GM19238 (cell line): ENCODE measurements around the gene ACTN4.

Experiments used
- DNase-seq: peaks from one replicate; pipeline ENCODE4 v3.0.0; 2011; ENCODE audit warnings: low spot score; ENCODE audit not compliant: insufficient read length

Gene ACTN4

DNA sequence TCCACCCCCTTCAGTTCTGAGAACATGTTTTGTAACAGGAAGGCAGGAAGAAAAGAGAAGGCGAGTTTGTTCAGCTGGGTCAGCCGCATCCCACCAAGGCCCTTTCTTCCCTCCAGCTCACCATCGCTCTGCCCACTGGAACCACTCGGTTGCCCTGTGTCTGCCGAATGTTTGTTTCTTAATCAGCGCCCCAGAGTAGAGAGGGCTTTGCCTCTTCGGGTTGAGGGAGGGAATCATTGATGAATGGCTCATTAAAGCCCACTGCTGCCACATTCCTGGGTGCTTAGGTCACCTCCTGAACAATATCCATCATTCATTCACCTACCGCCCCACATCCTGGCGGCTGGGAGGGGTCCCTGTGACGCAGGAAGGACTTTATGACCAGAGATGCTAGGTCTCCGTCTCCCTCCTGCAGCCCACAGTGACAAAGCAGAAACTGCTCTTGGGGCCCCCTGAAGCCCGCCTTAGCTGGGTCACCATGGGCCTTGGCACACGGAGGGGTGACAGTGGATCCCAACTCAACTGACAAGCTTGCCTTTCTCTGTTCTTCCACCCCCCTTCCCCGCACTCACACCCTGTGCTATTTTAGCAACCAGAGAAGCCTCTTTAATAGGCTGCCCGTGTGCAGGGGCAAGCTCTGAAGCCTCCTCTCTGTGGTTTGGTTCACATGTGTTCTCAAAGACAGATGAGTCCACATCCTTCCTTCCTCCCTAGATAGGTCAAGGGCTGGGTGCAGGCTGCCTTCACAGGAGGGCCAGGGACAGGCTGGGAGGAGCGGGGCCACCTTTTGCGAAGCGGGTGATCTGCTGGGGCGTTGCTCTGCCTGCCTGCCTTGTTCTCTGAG lies 46.2 kb downstream of the ACTN4 start:
- peak; percentile 65 for DNase-seq

DNA sequence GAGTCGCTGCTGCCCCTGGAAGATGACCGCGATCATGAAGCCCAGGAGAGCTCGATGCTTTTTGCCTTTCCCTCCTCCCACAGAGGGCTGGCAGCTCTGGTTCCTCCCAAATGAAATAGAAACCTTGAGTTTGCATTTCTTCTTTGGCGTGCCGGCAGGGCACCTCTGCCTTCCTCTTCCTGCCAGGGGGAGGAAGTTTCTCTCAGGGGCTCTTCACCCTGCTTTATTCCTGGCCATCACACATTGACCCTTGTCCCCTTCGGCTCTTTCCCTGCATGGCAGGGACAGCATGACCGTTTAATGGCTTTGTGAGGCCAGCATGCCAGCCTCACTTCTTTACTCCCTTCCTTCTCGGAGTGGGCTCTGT lies 47.9 kb downstream of the ACTN4 start:
- no peak for DNase-seq

DNA sequence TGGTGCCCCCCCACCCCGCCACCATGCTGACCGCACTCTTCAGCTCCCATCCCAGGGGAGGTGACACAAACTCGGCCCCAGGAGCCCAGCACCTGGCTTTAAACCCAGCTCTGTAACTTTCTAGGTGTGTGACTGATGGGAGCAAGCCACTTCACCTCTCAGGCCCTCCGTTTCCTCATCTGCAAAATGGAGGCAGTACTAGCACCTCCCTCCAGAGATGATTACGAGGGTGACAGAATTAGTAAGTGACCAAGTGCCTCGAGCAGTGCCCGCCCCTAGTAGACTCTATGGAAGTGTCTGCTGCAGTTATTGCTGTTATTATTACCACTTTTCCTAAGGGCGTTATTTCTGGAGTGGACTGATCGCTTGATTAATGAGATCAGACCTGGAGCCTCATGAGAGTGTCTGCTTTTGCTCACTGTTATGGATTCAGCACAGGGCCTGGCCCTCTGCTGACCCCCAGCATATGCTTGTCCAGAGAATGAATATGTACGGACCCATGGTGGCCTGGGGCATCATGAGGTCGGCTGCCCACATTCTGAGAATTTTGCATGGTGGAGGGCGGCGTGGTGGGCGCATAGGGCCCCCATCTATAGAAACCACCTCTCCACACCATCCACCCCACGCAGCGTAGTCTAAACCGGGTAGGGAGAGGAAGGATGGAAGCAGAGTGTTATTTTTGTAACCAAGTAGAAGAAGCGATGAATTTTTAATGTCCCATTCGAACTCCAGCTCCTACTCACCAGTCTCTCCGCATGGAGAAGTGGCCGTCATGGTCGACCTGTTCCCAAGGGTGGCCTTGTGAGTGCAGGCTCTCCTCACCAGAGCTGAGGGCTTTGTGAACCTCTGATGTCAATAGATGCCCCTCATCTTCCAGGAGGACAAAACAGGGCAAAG lies 48.6 kb downstream of the ACTN4 start:
- DNase-seq = no peak

- DNase-seq = no peak
Observed at GRCh38 chr19:38696729-38697055, 49.2 kb downstream of the ACTN4 start.

DNA sequence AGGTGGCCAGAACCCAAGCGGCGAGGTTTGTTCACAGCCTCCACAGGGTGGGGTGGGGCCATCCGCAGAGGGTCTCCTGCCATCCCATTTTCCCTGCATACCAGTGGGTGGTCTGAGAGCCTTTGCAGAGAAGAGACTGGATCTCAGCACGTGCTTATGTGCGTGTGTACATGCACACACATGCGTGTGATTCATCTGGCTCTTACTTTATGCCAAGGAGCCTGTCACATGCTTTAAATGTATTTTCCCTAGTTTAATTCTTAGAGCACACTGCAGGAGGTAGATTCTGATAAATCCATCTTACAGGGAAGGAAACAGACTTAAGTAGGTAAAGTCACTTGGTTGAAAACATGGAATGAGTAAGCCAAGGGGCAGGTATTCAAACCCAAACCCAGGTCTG lies 49.7 kb downstream of the ACTN4 start:
- DNase-seq = no peak

GRCh38 chr19:38697641-38698071 lies 50.2 kb downstream of the ACTN4 start:
- no peak for DNase-seq

GRCh38 chr19:38698225-38699026 lies 51.0 kb downstream of the ACTN4 start:
- no peak for DNase-seq

DNA sequence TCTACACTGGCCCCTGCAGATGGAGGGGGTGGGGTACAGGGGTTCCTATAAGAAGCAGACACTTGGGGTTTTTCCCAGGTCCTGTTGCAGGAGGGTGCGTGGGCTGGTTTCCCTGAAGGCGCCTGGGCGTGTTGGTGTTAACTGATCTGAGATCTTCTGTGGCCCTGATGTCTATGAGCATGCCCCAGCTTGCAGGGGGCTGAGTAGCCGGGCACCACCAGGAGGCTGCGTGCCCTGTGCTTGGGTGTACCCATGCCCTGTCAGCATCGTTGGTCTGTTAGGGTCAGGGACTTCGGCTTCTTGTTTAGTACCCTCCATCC lies 51.5 kb downstream of the ACTN4 start:
- no peak for DNase-seq

DNA sequence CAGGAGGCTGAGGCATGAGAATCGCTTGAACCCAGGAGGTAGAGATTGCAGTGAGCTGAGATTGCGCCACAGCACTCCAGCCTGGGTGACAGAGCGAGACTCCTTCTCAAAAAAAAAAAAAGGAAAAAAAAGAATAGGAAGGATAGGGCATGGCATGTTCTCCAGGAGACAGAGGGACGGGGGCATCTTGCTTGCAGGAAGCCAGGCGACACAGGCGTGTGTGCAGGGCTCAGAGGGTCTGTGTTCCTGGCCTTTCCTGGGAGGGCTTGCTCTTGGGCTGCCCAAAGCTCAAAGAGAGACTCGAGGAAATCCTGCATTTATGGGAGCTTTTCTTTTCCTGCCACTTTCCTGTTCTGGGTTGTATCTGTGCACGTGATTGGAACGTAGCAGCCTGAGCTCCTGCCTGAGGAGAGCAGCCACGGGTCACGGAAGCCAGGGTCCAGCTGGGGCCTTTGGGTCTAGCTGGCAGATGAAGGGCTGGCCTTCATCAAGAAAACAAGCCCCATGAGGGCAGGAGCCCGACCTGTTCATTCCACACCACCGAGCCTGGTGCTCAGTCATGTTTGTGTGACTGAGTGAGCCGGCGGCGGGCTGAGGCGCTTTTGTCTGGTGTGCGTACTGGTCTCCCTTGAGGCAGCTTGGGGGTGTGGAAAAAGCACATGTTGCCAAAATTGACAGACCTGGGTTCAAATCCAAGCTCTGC lies 52.3 kb downstream of the ACTN4 start:
- DNase-seq = no peak

DNA sequence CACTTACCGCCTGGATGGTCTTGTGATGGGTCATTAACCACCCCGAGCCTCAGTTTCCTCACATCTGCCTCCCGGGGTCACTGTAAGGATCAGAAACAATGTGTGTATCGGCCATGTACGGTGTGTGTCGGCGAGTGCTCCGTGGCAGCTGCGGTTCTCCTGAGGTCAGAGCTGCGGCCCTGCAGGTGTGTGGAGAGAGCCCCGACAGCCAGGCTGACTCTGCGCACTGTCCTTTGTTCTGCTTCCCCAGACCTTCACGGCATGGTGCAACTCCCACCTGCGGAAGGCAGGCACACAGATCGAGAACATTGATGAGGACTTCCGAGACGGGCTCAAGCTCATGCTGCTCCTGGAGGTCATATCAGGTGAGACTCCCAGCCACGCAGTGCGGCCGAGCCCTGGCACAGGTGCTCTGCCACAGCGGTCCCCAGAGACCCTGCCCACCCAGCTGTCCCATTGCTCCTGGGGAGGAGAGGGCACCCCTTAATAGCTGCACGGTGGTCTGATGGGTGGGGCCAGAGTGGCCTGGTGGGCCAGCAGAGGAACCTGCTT lies 53.0 kb downstream of the ACTN4 start:
- DNase-seq = no peak

GRCh38 chr19:38700902-38701454 lies 53.5 kb downstream of the ACTN4 start:
- no peak for DNase-seq

DNA sequence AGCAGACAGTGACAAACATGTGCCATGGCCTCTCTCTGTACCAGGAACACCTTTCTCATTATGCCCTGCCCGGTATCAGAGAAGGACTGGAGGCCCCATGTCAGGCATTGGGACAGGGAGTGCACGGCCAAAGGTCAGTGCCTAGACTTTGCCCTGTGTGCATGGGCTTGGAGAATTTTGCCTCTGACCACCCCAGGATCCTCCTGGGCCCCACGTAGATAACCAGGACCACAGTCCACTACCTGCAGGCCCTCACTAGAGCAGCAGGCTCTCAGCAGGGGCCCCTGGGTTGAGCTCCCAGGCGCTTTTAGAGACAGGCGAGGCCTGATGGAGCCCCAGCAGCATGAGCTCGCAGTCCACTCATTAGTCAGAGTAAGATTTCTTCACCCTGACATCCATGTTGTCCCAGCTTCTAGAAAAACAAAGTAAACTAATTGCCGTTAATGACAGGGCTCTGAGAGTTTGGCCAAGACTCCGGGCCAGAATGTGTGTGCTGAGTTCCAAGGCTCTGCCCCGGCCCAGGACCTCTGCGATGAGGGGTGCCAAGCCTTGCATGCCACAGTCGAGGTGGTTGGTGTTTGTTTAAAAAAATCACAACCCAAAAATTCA lies 54.1 kb downstream of the ACTN4 start:
- no peak for DNase-seq

DNA sequence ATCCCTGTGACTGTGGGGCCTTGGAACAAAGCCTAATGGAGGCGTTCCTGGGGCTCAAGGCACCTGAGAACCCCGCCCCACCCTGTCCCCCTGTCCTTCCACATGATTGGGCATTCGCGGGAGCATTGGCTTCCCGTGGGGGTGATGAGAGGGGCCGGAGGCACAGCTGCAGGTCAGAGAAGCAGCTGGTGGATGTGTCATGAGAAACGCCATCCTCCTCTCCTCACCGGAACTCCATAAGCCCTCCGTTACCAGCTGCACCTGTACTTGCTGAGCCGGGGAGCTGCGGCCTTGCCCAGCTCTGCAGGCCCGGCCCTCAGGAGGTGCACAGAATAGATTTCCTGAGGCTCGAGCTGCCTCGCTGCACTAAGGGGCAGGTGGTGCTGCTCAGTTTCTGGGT lies 54.8 kb downstream of the ACTN4 start:
- DNase-seq = no peak

DNA sequence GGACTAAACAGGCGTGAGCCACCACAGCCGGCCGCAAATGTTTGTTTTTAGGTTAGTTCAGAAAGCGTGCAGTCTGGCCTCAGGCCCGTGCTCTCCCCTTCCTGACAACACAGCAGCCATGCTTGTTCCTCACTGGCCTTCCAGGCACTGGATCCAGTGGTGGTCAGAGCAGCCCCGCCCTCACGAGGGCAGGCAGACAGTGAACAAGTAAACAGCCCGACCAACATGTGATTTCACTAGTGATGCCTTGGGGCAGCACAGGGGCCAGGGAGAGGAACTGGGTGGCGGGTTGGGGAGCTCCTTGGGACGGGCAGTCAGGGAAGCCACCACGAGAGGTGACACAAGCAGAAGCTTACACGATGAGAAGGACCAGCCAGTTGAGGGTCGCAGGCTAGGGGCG lies 56.1 kb downstream of the ACTN4 start:
- DNase-seq = no peak

GRCh38 chr19:38704488-38705026 lies 57.1 kb downstream of the ACTN4 start:
- DNase-seq = no peak

- DNase-seq = no peak
Observed at GRCh38 chr19:38705197-38706019, 58.0 kb downstream of the ACTN4 start.

GRCh38 chr19:38706792-38707511 lies 59.5 kb downstream of the ACTN4 start:
- DNase-seq = no peak

- DNase-seq = no peak
Observed at GRCh38 chr19:38707512-38708114, 60.2 kb downstream of the ACTN4 start.
